H9 (cell line): Measurements from ENCODE around the gene ZDHHC11. TPM values are rescaled to one million over a fixed set of nuclear protein-coding genes. Genes with fewer than 3 reads are reported as not detected.
A peak's percentile ranks its signal among the peaks of the same experiment; 100 is the strongest.

Source experiments
- DNase-seq: peaks from one replicate; pipeline ENCODE4 v3.0.0-alpha.2; 2017
- H2AFZ ChIP-seq: one replicate; pipeline ENCODE4 v1.6.1; 2013; ENCODE audit warnings: mild to moderate bottlenecking, low read length, control low read depth, moderate library complexity
- H2AK5ac ChIP-seq: 2 replicates; pipeline ENCODE4 v1.6.1; 2013; ENCODE audit warnings: low read length, control low read depth, mixed read lengths; ENCODE audit not compliant: insufficient read length
- H2BK120ac ChIP-seq: one replicate; pipeline ENCODE4 v1.6.1; 2013; ENCODE audit warnings: low read depth, mild to moderate bottlenecking, low read length, control low read depth, inconsistent platforms; ENCODE audit not compliant: poor library complexity, severe bottlenecking
- H2BK12ac ChIP-seq: 2 replicates; pipeline ENCODE4 v1.6.1; 2013; ENCODE audit warnings: low read length, control low read depth, mixed read lengths, low read depth; ENCODE audit not compliant: insufficient read length
- H2BK15ac ChIP-seq: 2 replicates; pipeline ENCODE4 v1.6.1; 2013; ENCODE audit warnings: low read depth, low read length, control low read depth
- H2BK20ac ChIP-seq: one replicate; pipeline ENCODE4 v1.6.1; 2013; ENCODE audit warnings: low read depth, mild to moderate bottlenecking, low read length, control low read depth, inconsistent platforms; ENCODE audit not compliant: poor library complexity, severe bottlenecking
- H2BK5ac ChIP-seq: 2 replicates; pipeline ENCODE4 v1.6.1; 2013; ENCODE audit warnings: low read length, control low read depth, mixed read lengths; ENCODE audit not compliant: insufficient read length
- H3K14ac ChIP-seq: 2 replicates; pipeline ENCODE4 v1.6.1; 2013; ENCODE audit warnings: low read length, control low read depth; ENCODE audit not compliant: insufficient read depth
- H3K18ac ChIP-seq: 2 replicates; pipeline ENCODE4 v1.6.1; 2013; ENCODE audit warnings: low read depth, mild to moderate bottlenecking, mixed read lengths, low read length, control low read depth; ENCODE audit not compliant: insufficient read length
- H3K23ac ChIP-seq: 2 replicates; pipeline ENCODE4 v1.6.1; 2013; ENCODE audit warnings: low read length, control low read depth, mixed read lengths, low read depth; ENCODE audit not compliant: insufficient read length
- H3K23me2 ChIP-seq: 2 replicates; pipeline ENCODE4 v1.6.1; 2013; ENCODE audit warnings: low read depth, mild to moderate bottlenecking, mixed read lengths, low read length, control low read depth; ENCODE audit not compliant: insufficient read length, poor library complexity, severe bottlenecking
- H3K27ac ChIP-seq: 2 replicates; pipeline ENCODE4 v1.5.1; 2013; ENCODE audit warnings: low read length, control low read depth, mixed read lengths, low read depth; ENCODE audit not compliant: insufficient read length
- H3K27me3 ChIP-seq: 2 replicates; pipeline ENCODE4 v1.6.1; 2013; ENCODE audit warnings: low read length, control low read depth, inconsistent platforms; ENCODE audit not compliant: insufficient read depth
- H3K4ac ChIP-seq: 2 replicates; pipeline ENCODE4 v1.6.1; 2013; ENCODE audit warnings: low read depth, mild to moderate bottlenecking, control low read depth, inconsistent platforms, low read length, moderate library complexity
- H3K4me1 ChIP-seq: 2 replicates; pipeline ENCODE4 v1.6.1; 2013; ENCODE audit warnings: low read length, control low read depth, inconsistent platforms; ENCODE audit not compliant: insufficient read depth
- H3K4me2 ChIP-seq: 2 replicates; pipeline ENCODE4 v1.6.1; 2013; ENCODE audit warnings: low read length, control low read depth, mixed read lengths; ENCODE audit not compliant: insufficient read length, insufficient read depth
- H3K56ac ChIP-seq: 2 replicates; pipeline ENCODE4 v1.6.1; 2013; ENCODE audit warnings: low read depth, mild to moderate bottlenecking, mixed read lengths, low read length, control low read depth; ENCODE audit not compliant: insufficient read length
- H3K79me1 ChIP-seq: 2 replicates; pipeline ENCODE4 v1.6.1; 2013; ENCODE audit warnings: low read depth, mild to moderate bottlenecking, moderate library complexity, low read length, control low read depth, inconsistent platforms; ENCODE audit not compliant: insufficient read depth, poor library complexity, severe bottlenecking
- H3K79me2 ChIP-seq: 2 replicates; pipeline ENCODE4 v1.6.1; 2013; ENCODE audit warnings: low read length, control low read depth, inconsistent platforms; ENCODE audit not compliant: insufficient read depth
- H3K9ac ChIP-seq: 2 replicates; pipeline ENCODE4 v1.6.1; 2013; ENCODE audit warnings: low read length, control low read depth, mixed read lengths; ENCODE audit not compliant: insufficient read length; ENCODE audit errors: extremely low read depth
- H3K9me3 ChIP-seq: one replicate; pipeline ENCODE4 v1.6.1; 2013; ENCODE audit warnings: low read depth, low read length, inconsistent platforms; ENCODE audit not compliant: control insufficient read depth
- H3T11ph ChIP-seq: one replicate; pipeline ENCODE4 v1.6.1; 2013; ENCODE audit warnings: mild to moderate bottlenecking, low read length, control low read depth, inconsistent platforms
- H4K20me1 ChIP-seq: one replicate; pipeline ENCODE4 v1.6.1; 2013; ENCODE audit not compliant: control insufficient read depth, insufficient read length, insufficient read depth
- H4K5ac ChIP-seq: 2 replicates; pipeline ENCODE4 v1.6.1; 2013; ENCODE audit warnings: low read depth, mild to moderate bottlenecking, mixed read lengths, low read length, control low read depth; ENCODE audit not compliant: insufficient read length
- H4K8ac ChIP-seq: replicated peaks from 2 replicates; pipeline ENCODE4 v1.6.1; 2013; ENCODE audit warnings: low read length, control low read depth, mixed read lengths, low read depth; ENCODE audit not compliant: insufficient read length
- H4K91ac ChIP-seq: 2 replicates; pipeline ENCODE4 v1.6.1; 2013; ENCODE audit warnings: low read depth, mild to moderate bottlenecking, moderate library complexity, mixed read lengths, low read length, control low read depth; ENCODE audit not compliant: insufficient read length
- H3K27ac Mint-ChIP-seq, 3 experiments: 2 replicates in 2 of 3; 3 replicates in 1 of 3; pipeline ENCODE4 v1.8.0; 2020 to 2021; ENCODE audit warnings: mixed read lengths in 3 of 3, mild to moderate bottlenecking in 1 of 3, moderate library complexity in 1 of 3
- H3K27me3 Mint-ChIP-seq: 2 replicates; pipeline ENCODE4 v1.8.0; 2021; ENCODE audit warnings: low read depth, mild to moderate bottlenecking, moderate library complexity, mixed read lengths
- H3K36me3 Mint-ChIP-seq, 3 experiments: 2 replicates in 2 of 3; 3 replicates in 1 of 3; pipeline ENCODE4 v1.8.0; 2020 to 2021; ENCODE audit warnings: low read depth in 3 of 3, mixed read lengths in 3 of 3; ENCODE audit not compliant: insufficient read depth in 1 of 3
- H3K4me1 Mint-ChIP-seq, 2 experiments: 2 replicates each; pipeline ENCODE4 v1.8.0; 2020; ENCODE audit warnings: mixed read lengths in 2 of 2
- H3K4me3 Mint-ChIP-seq, 2 experiments: 2 replicates in 1 of 2; 3 replicates in 1 of 2; pipeline ENCODE4 v1.8.0; 2020 to 2021; ENCODE audit warnings: mild to moderate bottlenecking in 2 of 2, mixed read lengths in 2 of 2, moderate library complexity in 1 of 2
- H3K9me3 Mint-ChIP-seq, 2 experiments: 2 replicates in 1 of 2; 3 replicates in 1 of 2; pipeline ENCODE4 v1.8.0; 2020; ENCODE audit warnings: mild to moderate bottlenecking in 2 of 2, mixed read lengths in 2 of 2, moderate library complexity in 1 of 2
- CTCF ChIP-seq: fragments of 200-600 bp; sonication (generic); conservative IDR thresholded peaks from 3 replicates; pipeline ENCODE4 v1.8.0; 2021; ENCODE audit warnings: antibody characterized with exemption, mild to moderate bottlenecking
- WGBS: extraction: QIAGEN DNeasy Blood & Tissue Kit; methylation state at CpG from one replicate; pipeline ENCODE4 v1.1.7; 2013; ENCODE audit warnings: missing lambda C conversion rate, low lambda C conversion rate, mixed read lengths; ENCODE audit not compliant: insufficient read length; ENCODE audit errors: extremely low coverage; 5-methylcytosine and 5-hydroxymethylcytosine counted together
- total RNA-seq: library from RNA; stranded (reverse); gene quantifications from 2 replicates; pipeline ENCODE4 v1.2.1, GENCODE V29; 2021

Gene ZDHHC11
- total RNA-seq, 1 experiment from 2014 or later, result 37.6 TPM

- Histone ChIP-seq H3T11ph (no peak overlapping the region), H3K4ac (no peak overlapping the region), H4K8ac (no peak overlapping the region), H4K20me1 (no peaks in the 10 kb centered on the region), H2BK120ac (no peak overlapping the region), H3K23me2 (no peaks in the 10 kb centered on the region), H3K56ac (no peak overlapping the region), H3K27me3 (no peaks in the 10 kb centered on the region), H3K9ac (no peak overlapping the region), H3K18ac (no peak overlapping the region), H2AK5ac (no peak overlapping the region), H2BK12ac (no peak overlapping the region), H2BK15ac (no peak overlapping the region), H3K79me1 (no peaks in the 10 kb centered on the region), H3K27ac (no peak overlapping the region), H2BK5ac (no peak overlapping the region), H2BK20ac (no peak overlapping the region), H4K5ac (no peak overlapping the region), H3K23ac (no peak overlapping the region), H3K79me2 (no peaks in the 10 kb centered on the region), H3K14ac (no peak overlapping the region), H3K4me2 (no peak overlapping the region), H2AFZ (no peak overlapping the region), H3K4me1 (no peaks in the 10 kb centered on the region), H3K9me3 (no peaks in the 10 kb centered on the region), H4K91ac (no peak overlapping the region)
- no peak overlapping the region for H3K27ac Mint-ChIP-seq
- no CpG with 5 or more reads among the region's 36 CpGs for WGBS
- no peak for TF ChIP-seq CTCF
- H3K4me1 Mint-ChIP-seq, result no peaks in the 10 kb centered on the region; a peak in 1 of 4 replicates
- peaks cover 10% of the 10 kb centered on the region for H3K27me3 Mint-ChIP-seq
- peak; percentile 21 for DNase-seq
- H3K36me3 Mint-ChIP-seq, result peaks cover 0 to 3% (median 2%) of the 10 kb centered on the region in 3 experiments; a peak in 4 of 7 replicates
- no peak overlapping the region for H3K4me3 Mint-ChIP-seq
- H3K9me3 Mint-ChIP-seq, result peaks cover 0 to 4% of the 10 kb centered on the region in 2 experiments; a peak in 2 of 5 replicates
Observed at GRCh38 chr5:777756-778161, 73.0 kb downstream of the ZDHHC11 start.
